H1 (cell line): Measurements from ENCODE around the gene ZNF615. TPM values are rescaled to one million over a fixed set of nuclear protein-coding genes. Genes with fewer than 3 reads are reported as not detected.

Experiments
- BRCA1 ChIP-seq: IDR thresholded peaks from 2 replicates; pipeline ENCODE4 v1.6.1; 2012; ENCODE audit warnings: low read depth, low read length, improper control_type of control experiment
- CTBP2 ChIP-seq: IDR thresholded peaks from 2 replicates; pipeline ENCODE4 v1.7.0; 2011; ENCODE audit warnings: borderline replicate concordance, mild to moderate bottlenecking, moderate library complexity, mixed read lengths, low read length; ENCODE audit not compliant: insufficient read depth, insufficient read length
- CTCF ChIP-seq, 3 experiments: IDR thresholded peaks; 1 replicate in 2 of 3; 2 replicates in 1 of 3; pipeline versions ENCODE4 v1.5.1 to v1.6.1; 2011; ENCODE audit warnings: low read length in 3 of 3, mild to moderate bottlenecking in 3 of 3, inconsistent platforms in 2 of 3, low read depth in 1 of 3, moderate library complexity in 1 of 3; ENCODE audit not compliant: insufficient read depth in 1 of 3; ENCODE audit errors: control extremely low read depth in 1 of 3
- EGR1 ChIP-seq: IDR thresholded peaks from 2 replicates; pipeline ENCODE4 v1.6.1; 2011; ENCODE audit warnings: low read depth, low read length, borderline replicate concordance
- EP300 ChIP-seq, 2 experiments: IDR thresholded peaks; 1 replicate in 1 of 2; 2 replicates in 1 of 2; pipeline ENCODE4 v1.6.1; 2011 to 2012; ENCODE audit warnings: low read depth in 2 of 2, low read length in 2 of 2, mild to moderate bottlenecking in 2 of 2, borderline replicate concordance in 1 of 2, inconsistent platforms in 1 of 2, moderate library complexity in 1 of 2
- GABPA ChIP-seq: IDR thresholded peaks from 2 replicates; pipeline ENCODE4 v1.6.1; 2011; ENCODE audit warnings: mild to moderate bottlenecking, low read length, moderate library complexity, borderline replicate concordance; ENCODE audit not compliant: insufficient read depth
- GTF2F1 ChIP-seq: IDR thresholded peaks from 2 replicates; pipeline ENCODE4 v1.6.1; 2012; ENCODE audit warnings: low read depth, low read length, improper control_type of control experiment, borderline replicate concordance
- HDAC2 ChIP-seq, 2 experiments: fragments of 300-600 bp in 1 of 2; sonication (generic) in 1 of 2; IDR thresholded peaks; 2 replicates each; pipeline ENCODE4 v1.6.1; 2011 to 2012; ENCODE audit warnings: low read depth in 2 of 2, low read length in 2 of 2, mild to moderate bottlenecking in 2 of 2, moderate library complexity in 2 of 2, borderline replicate concordance in 1 of 2, inconsistent platforms in 1 of 2
- JUN ChIP-seq: IDR thresholded peaks from 2 replicates; pipeline ENCODE4 v1.6.1; 2011; ENCODE audit warnings: low read depth, mild to moderate bottlenecking, improper control_type of control experiment, low read length
- KDM5A ChIP-seq: fragments of 200-600 bp; IDR thresholded peaks from 2 replicates; pipeline ENCODE4 v1.7.1; 2012; ENCODE audit warnings: mild to moderate bottlenecking, low read length, inconsistent platforms, mixed read lengths
- MAFK ChIP-seq: IDR thresholded peaks from 2 replicates; pipeline ENCODE4 v1.6.1; 2012; ENCODE audit warnings: low read depth, mild to moderate bottlenecking, improper control_type of control experiment, low read length
- NANOG ChIP-seq: IDR thresholded peaks from 2 replicates; pipeline ENCODE4 v1.6.1; 2011; ENCODE audit warnings: low read length, low read depth, mild to moderate bottlenecking, inconsistent platforms; ENCODE audit not compliant: insufficient read depth, poor library complexity, severe bottlenecking
- POLR2A ChIP-seq, 2 experiments: IDR thresholded peaks; 1 replicate in 1 of 2; 2 replicates in 1 of 2; pipeline ENCODE4 v1.6.1; 2011; ENCODE audit warnings: low read depth in 2 of 2, low read length in 2 of 2, mild to moderate bottlenecking in 2 of 2; ENCODE audit errors: control extremely low read depth in 1 of 2
- SAP30 ChIP-seq: fragments of 300-600 bp; sonication (generic); IDR thresholded peaks from 2 replicates; pipeline ENCODE4 v1.7.1; 2012; ENCODE audit warnings: low read length, moderate library complexity, mild to moderate bottlenecking, inconsistent platforms; ENCODE audit not compliant: insufficient read depth, insufficient replicate concordance
- SIRT6 ChIP-seq: IDR thresholded peaks from one replicate; pipeline ENCODE4 v1.7.1; 2012; ENCODE audit warnings: low read length, inconsistent platforms
- TAF1 ChIP-seq: IDR thresholded peaks from 2 replicates; pipeline ENCODE4 v1.6.1; 2011; ENCODE audit warnings: mild to moderate bottlenecking, low read depth, low read length
- TAF7 ChIP-seq: optimal IDR thresholded peaks from 2 replicates; pipeline ENCODE3; 2011; ENCODE audit warnings: low read depth, mild to moderate bottlenecking, inconsistent platforms, low read length, moderate library complexity, borderline replicate concordance
- TBP ChIP-seq: IDR thresholded peaks from 2 replicates; pipeline ENCODE4 v1.6.1; 2011; ENCODE audit warnings: low read depth, low read length, improper control_type of control experiment
- YY1 ChIP-seq: IDR thresholded peaks from 2 replicates; pipeline ENCODE4 v1.6.1; 2011; ENCODE audit warnings: low read depth, mild to moderate bottlenecking, low read length
- polyA plus RNA-seq, 7 experiments: library from polyadenylated mRNA; depleted of rRNA in 3 of 7; stranded (reverse) in 5 of 7; unstranded in 2 of 7; fragments of >200 nt in 5 of 7; fragments of 200-250 nt in 2 of 7; gene quantifications; 1 replicate in 5 of 7; 2 replicates in 1 of 7; 4 replicates in 1 of 7; pipeline versions ENCODE4 v1.2.1 to v1.2.3, GENCODE V29; 2011 to 2013; ENCODE audit warnings: missing spikeins in 2 of 7, mixed read lengths in 2 of 7
- total RNA-seq: library from RNA; stranded (reverse); fragmentation: NEBNext Ultra II Directional; extraction: Animal tissue kit (Norgen Biotek cat#: 25700); gene quantifications from 2 replicates; pipeline ENCODE4 v1.2.1, GENCODE V29; 2021

Gene ZNF615
- total and polyA plus RNA-seq, 2 of the 8 experiments (the other 6 are each of a cell fraction or from before 2014, with no cell fraction given), result 2.8 to 7.5 TPM

- TF ChIP-seq SAP30 (peak; percentile 94), GTF2F1 (no peak), NANOG (no peak), TAF7 (no peak), SIRT6 (no peak), GABPA (no peak), EGR1 (0 out of 2 replicates have a peak, but pooled peaks have one; percentile 24), EP300 (IDR thresholded peaks at IDR 0.05; ENCODE audit: borderline replicate concordance in 1 of 2, low read depth in 2 of 2, low read length in 2 of 2) (peak in 1 of 2 experiments; percentile 30; a peak in 1 of 3 replicates), KDM5A (no peak; the same call in 1 of the 2 replicates), HDAC2 (IDR thresholded peaks at IDR 0.05; ENCODE audit: borderline replicate concordance in 1 of 2, low read depth in 2 of 2, low read length in 2 of 2) (no peak), TAF1 (peak; percentile 73; the same call in 1 of the 2 replicates), TBP (peak; percentile 61; the same call in 1 of the 2 replicates), MAFK (no peak), CTCF (IDR thresholded peaks at IDR 0.05; ENCODE audit: control extremely low read depth in 1 of 3, insufficient read depth in 1 of 3, low read depth in 1 of 3, low read length in 3 of 3) (no peak), BRCA1 (no peak), CTBP2 (no peak), POLR2A (IDR thresholded peaks at IDR 0.05; ENCODE audit: control extremely low read depth in 1 of 2, low read depth in 2 of 2, low read length in 2 of 2) (peak in 1 of 2 experiments; percentile 67; a peak in 2 of 3 replicates), JUN (no peak), YY1 (peak; percentile 100)
Measured at GRCh38 chr19:51986309-51987291, 21.4 kb downstream of the ZNF615 start, which contains the start of gene ZNF350 (continued).
